GM18519 (cell line): ENCODE results near the gene ACYP2.
"Not testable (repeated sequence)": the region's sequence is repeated elsewhere in the genome, so short reads cannot be mapped to it uniquely, and the experiment has no call there.

Experiments used
- ATAC-seq: cut with Tn5 transposase; IDR thresholded peaks from one replicate; pipeline ENCODE4 v1.9.1; 2021; ENCODE audit warnings: mild to moderate bottlenecking, moderate library complexity; ENCODE audit not compliant: unreplicated experiment, low FRiP score

The ACYP2 gene

GRCh38 chr2:54096141-54096540 lies 19.3 kb upstream of the ACYP2 start:
- ATAC-seq: not testable (repeated sequence)

DNA sequence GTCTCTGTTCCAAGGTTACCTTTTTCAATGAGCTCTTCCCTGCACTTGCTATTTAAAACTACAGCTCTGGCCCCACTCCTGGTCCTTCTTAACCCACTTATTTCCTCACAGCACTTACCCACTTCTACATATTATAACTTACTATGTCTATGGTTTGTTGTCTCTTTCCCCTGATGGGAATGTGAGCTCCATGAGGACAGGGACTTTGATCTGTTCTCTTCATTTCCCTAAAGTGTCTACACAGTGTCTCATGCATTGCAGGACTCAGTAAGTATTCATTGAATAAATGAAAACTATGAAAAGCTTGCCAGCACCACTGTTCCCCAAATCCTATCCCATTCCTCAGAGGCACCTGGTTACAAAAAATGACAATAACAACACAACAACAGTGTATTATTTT lies 18.3 kb upstream of the ACYP2 start:
- no peak for ATAC-seq

- ATAC-seq: no peak
These were observed 16.0 kb upstream of the ACYP2 start for GRCh38 chr2:54099370-54099769.

GRCh38 chr2:54099829-54100585 lies 15.4 kb upstream of the ACYP2 start:
- peak; percentile 65 for ATAC-seq

DNA sequence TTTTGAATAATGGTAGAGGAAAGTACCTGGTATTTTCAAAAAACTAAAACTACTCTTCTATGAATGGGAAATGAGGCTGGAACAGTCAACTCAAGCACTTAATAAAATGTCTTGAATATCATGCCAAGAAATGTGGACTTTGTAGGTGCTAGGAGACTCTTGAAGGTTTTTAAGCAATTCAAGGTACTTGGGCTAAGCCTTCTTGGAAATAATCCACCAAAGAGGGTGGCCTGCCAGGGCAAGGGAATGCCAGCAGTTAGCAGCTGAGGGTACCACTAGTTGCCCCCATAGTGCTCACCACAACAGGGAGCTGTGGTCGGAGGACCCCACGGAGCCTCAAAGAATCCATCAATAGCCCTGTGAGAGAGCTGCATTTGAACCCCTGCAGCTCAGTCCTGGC lies 14.6 kb upstream of the ACYP2 start:
- ATAC-seq: no peak

GRCh38 chr2:54103454-54104314 lies 11.7 kb upstream of the ACYP2 start:
- ATAC-seq: peak; percentile 39

DNA sequence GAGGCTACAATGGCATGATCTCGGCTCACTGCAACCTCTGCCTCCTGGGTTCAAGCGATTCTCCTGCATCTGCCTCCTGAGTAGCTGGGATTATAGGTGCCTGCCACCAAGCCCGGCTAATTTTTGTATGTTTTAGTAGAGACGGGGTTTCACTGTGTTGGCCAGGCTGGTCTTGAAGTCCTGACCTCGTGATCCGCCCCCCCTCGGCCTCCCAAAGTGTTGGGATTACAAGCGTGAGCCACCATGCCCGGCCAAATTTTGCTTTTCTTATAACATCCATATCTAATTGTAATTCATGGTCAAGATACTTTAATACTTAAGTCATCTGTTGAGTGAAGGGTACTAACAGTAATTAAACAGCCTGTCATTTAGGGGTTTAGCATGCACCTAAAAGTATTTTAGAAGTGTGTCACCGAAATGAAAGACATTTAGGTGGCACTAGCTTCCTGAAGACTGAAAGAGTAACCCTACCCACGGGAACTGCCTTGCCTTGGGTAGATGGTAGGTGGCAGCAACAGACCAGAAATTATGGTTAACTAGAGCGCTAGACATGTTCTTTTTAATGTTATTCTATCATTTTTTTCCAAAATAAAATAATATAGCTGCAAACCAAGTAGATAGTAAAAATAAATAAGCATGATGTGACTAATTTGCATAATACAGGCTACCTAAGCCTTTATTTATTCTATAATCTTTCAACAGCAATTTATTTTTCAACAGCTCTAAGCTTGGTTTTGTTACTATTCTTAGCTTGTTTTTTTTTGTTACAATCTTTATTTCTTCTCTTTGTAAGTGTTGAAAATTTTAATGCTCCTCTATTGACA lies 8.6 kb upstream of the ACYP2 start:
- peak; percentile 58 for ATAC-seq

DNA sequence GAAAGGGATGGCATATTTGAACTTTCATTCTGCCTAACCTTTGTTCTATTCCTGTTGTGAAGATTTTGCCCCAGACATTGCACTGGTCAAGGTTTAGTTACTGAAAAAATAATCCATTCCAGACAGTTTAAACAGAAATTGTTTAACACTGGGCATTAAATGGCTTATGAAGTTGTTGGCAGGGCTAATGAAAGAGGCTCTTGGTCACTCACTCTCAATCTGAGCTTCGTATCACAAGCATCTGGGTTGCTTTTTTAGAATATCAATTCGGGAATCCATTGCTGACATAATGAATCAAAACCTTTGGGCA lies 8.0 kb upstream of the ACYP2 start:
- no peak for ATAC-seq

DNA sequence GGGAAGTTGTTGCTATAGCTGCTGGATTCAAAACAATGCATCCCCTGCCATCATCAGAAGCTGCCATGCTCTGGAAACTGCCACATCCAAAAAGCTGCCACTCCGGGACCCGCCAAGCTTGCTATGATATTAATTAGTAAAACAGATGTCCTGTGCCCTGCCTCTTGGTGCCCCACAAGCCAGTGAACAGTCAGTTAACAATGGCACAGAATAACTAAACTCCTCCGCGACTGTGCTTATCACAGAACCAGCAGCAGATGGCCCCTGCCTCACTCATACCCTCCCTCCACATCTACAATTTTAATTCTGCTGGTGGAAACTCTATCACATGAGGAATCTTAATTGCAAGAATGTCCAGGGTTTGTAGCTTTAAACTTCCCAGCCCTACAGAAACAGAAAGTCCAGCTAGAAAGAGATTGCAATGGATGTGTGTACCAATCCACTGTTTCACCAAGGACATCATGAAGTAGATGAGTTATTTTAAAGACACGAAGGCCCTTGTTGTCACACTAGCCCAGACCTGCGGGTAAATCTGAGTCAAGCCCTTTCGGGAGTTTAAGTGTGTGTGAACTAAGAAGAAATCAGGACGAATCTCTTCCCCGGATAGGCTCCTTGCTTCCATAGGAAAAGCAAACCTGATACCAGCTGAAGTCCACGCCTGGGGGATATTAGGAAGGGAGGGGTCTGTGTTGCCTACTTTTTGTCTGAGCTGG lies 7.4 kb upstream of the ACYP2 start:
- ATAC-seq: no peak

- no peak for ATAC-seq
These were observed 5.6 kb upstream of the ACYP2 start for GRCh38 chr2:54109848-54110247.

DNA sequence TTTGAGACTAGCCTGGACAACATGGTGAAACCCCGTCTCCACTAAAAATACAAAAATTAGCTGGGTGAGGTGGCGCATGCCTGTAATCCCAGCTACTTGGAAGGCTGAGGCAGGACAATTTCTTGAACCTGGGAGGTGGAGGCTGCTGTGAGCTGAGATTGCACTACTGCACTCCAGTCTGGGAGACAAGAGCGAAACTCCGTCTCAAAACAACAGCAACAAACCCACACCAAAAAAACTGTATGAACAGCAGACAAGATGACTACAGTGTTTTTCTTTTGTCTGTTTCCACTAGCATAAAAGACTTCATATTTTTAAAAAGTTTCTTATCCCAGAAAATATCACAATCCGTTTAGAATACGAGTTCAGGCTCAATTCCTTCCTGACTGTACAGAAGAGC lies 936 bp upstream of the ACYP2 start:
- not testable (repeated sequence) for ATAC-seq

DNA sequence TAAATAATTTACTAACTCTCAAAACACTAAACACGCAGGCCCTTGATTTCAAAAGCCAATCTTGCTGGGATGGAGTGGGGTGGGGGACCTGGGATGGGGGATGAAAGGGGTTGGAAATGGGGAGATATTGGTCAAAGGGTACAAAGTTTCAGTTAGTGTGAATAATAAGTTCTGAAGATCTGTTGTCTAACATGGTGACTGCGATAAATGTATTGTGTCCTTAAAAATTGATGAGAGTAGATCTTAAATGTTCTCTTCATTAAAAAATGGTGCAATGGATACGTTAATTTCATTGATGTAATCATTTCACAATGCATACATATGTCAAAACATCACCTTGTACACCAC lies 505 bp upstream of the ACYP2 start:
- no peak for ATAC-seq

GRCh38 chr2:54116598-54116997 lies 1.2 kb downstream of the ACYP2 start:
- not testable (repeated sequence) for ATAC-seq

DNA sequence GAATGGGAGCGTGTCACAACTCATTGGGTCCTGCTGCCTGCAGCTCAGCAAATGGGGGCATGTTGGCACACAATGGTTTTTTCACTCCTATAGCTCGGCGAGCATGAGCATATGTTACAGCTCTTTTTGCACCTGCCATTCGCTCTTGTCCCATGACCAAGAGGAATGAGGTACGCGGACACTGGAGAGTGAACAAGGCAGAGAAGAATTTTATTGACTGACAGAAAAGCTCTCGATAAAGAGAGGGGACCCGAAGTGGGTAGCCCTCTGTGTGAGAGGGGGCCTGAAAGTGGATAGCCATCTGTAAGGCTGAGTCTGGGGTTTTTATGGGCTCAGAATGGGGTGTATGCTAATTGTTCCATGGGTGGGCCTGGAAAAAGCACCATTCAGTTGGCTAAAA lies 5.5 kb downstream of the ACYP2 start:
- ATAC-seq: no peak

DNA sequence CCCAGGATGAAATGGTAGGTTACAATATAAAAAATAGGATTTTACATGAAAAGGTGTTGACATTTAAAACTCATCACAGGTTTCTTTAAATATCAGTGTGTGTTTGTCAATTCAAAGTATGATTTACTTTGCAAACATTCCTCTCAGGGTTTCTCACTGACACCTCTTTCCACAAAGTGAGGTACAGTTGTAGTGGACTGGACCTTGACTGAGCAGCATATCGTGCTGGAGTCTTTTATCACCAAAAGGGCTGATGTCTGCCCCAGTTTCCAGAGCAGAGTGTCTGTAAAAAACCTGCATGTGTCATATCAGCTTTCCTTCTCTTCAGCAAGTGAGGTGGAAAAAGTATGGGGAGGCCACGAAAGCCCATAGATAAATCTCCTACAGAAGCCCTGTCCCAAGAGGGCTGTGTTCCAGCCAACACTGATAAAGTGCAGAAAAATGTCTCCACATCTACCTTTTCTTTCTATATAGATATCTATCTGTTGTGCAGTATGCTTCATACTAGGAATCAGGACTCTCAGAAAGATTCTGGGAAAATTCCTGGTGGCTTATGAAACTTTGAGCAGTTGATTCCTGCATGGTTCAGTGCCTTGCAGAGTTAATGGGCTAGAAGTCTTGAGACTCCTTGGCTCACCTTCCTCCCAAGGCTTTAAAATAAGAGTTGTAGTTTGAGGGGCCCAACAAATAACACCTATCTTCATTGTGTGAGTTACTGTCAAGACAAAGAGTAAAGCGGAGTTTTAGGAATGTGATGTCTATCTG lies 6.9 kb downstream of the ACYP2 start:
- no peak for ATAC-seq

- ATAC-seq: no peak
These were observed 7.5 kb downstream of the ACYP2 start for GRCh38 chr2:54122939-54123338.

DNA sequence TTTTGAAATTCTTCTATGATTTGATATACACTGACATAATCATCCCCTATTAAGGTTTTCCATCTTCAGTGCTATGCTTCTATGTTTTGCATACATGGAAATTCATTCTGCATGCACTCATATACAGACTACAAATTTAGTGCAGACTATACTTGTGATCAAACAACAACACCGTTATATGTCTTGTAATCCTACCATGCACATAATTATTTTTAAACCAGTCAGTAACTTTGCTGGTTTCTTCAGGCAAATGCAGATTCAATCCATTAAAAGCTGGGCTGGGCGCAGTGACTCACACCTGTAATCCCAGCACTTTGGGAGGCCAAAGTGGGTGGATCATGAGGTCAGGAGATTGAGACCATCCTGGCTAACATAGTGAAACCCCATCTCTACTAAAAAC lies 11.8 kb downstream of the ACYP2 start:
- ATAC-seq: not testable (repeated sequence)

- ATAC-seq: no peak
These were observed 17.6 kb downstream of the ACYP2 start for GRCh38 chr2:54133056-54133455.

DNA sequence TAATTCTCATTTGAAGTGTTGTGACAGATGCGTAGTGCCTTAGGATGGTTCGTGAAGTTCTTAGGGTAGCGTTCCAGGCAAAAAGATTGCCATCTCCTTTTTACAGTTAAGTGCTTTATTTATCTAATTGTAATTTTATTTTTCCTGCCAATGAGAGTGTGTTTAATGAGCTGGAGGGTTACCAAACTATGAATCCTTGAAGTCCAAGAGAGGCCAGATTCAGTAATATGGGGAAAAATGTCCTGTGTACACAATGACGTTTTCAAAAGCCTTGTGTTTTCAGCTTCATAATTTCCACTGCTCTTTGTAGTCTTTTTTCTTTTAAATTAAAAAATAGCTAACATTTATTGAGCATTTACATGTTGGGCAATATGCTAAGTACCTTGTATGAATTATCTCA lies 23.8 kb downstream of the ACYP2 start:
- no peak for ATAC-seq

GRCh38 chr2:54143780-54144179 lies 28.4 kb downstream of the ACYP2 start:
- no peak for ATAC-seq
